Retinal pigment epithelial cell (primary cell): ENCODE data around the gene AAK1.

Experiments
- DNase-seq: peaks from one replicate; pipeline ENCODE4 v3.0.0-alpha.2; 2010; ENCODE audit warnings: low read depth
- H3K4me3 ChIP-seq: 2 replicates; pipeline ENCODE4 v1.5.1; 2011; ENCODE audit warnings: mild to moderate bottlenecking, low read length, control low read depth, moderate library complexity
- TF ChIP-seq, protein P1 (sequence below): conservative IDR thresholded peaks from 2 replicates; pipeline ENCODE4 v1.5.1; 2011; ENCODE audit warnings: low read depth, low read length, control low read depth, inconsistent platforms

AAK1 gene

GRCh38 chr2:69544951-69545350, 98.6 kb downstream of the AAK1 start:
- DNase-seq, result no peak
- TF ChIP-seq, protein P1, sequence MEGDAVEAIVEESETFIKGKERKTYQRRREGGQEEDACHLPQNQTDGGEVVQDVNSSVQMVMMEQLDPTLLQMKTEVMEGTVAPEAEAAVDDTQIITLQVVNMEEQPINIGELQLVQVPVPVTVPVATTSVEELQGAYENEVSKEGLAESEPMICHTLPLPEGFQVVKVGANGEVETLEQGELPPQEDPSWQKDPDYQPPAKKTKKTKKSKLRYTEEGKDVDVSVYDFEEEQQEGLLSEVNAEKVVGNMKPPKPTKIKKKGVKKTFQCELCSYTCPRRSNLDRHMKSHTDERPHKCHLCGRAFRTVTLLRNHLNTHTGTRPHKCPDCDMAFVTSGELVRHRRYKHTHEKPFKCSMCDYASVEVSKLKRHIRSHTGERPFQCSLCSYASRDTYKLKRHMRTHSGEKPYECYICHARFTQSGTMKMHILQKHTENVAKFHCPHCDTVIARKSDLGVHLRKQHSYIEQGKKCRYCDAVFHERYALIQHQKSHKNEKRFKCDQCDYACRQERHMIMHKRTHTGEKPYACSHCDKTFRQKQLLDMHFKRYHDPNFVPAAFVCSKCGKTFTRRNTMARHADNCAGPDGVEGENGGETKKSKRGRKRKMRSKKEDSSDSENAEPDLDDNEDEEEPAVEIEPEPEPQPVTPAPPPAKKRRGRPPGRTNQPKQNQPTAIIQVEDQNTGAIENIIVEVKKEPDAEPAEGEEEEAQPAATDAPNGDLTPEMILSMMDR, result no peak

DNA sequence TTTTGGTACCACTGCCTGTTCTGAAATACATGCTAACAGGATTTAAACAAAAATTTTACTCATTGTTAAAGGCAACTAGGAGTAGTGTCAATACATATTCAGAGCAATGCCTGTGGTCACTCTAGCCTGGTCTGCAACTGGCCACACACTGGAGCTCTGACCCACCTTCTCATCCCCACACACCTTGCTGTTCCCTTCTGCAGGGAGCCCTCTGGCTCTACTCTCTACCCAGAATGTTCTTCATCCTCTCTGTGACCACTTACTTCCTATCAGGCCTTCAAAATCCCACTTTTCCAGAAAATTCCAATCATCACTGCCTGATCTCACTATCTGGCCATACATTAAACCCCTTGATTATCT, 104.0 kb downstream of the AAK1 start:
- no peak for DNase-seq
- no peak overlapping the region for H3K4me3 ChIP-seq
- TF ChIP-seq, protein P1, result no peak

More at GRCh38 chr2:69544951-69545350, 98.6 kb downstream of the AAK1 start:
- H3K4me3 ChIP-seq, result no peak overlapping the region

- no peak for DNase-seq
- H3K4me3 ChIP-seq, result no peak overlapping the region
- TF ChIP-seq, protein P1, result no peak
Observed at GRCh38 chr2:69538872-69539548, 104.5 kb downstream of the AAK1 start.

DNA sequence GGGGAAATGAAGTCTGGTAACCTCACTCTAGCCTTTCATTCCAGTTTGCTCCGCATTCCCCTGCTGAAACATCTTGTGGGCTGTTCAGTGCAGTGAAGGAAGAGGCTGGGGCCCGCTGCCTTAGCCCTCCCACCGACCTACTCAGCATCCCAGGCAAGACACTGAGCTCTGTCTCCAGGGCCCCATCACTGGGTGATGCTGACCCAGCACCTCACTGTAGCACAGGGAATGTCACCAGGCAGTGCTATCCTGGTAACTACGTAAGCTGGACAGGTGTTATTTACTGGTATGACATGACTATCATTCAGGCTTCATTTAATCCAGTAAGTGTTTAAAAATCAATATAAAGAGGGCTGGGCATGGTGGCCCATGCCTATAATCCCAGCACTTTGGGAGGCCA, 105.3 kb downstream of the AAK1 start:
- no peak overlapping the region for H3K4me3 ChIP-seq
- TF ChIP-seq, protein P1, result no peak
- DNase-seq, result no peak

- DNase-seq, result no peak
- TF ChIP-seq, protein P1, result no peak
- no peak overlapping the region for H3K4me3 ChIP-seq
Observed at GRCh38 chr2:69535817-69536241, 107.7 kb downstream of the AAK1 start.

- no peak overlapping the region for H3K4me3 ChIP-seq
- no peak for DNase-seq
- TF ChIP-seq, protein P1, result no peak
Observed at GRCh38 chr2:69531186-69531585, 112.4 kb downstream of the AAK1 start.

- H3K4me3 ChIP-seq, result no peak overlapping the region
- TF ChIP-seq, protein P1, result no peak
- no peak for DNase-seq
Observed at GRCh38 chr2:69529480-69529879, 114.1 kb downstream of the AAK1 start.
